Transverse colon (tissue), 4 donors: Measurements from ENCODE around the gene LRRC42. TPM values are rescaled to one million over a fixed set of nuclear protein-coding genes. Genes with fewer than 3 reads are reported as not detected.
A peak's percentile ranks its signal among the peaks of the same experiment; 100 is the strongest.

Source experiments
- DNase-seq: peaks from one replicate; pipeline ENCODE4 v3.0.0-alpha.2; 2019
- H3K27ac ChIP-seq, 4 donors: fragments of 200-600 bp; sonication (generic); 2 replicates each; pipeline ENCODE4 v1.5.1; 2016 to 2018; ENCODE audit warnings: inconsistent platforms in 4 of 4
- H3K27me3 ChIP-seq: fragments of 200-600 bp; sonication (generic); 2 replicates; pipeline ENCODE4 v1.5.1; 2017; ENCODE audit warnings: inconsistent platforms
- H3K36me3 ChIP-seq, 4 donors: fragments of 200-600 bp; sonication (generic); 2 replicates each; pipeline ENCODE4 v1.5.1; 2017 to 2019; ENCODE audit warnings: inconsistent platforms in 4 of 4
- H3K4me1 ChIP-seq, 4 donors: fragments of 200-600 bp; sonication (generic); 2 replicates each; pipeline ENCODE4 v1.5.1; 2017 to 2020; ENCODE audit warnings: inconsistent platforms in 4 of 4
- H3K4me3 ChIP-seq, 4 donors: fragments of 200-600 bp; sonication (generic); 1 replicate in 1 of 4; 2 replicates in 3 of 4; pipeline versions ENCODE4 v1.5.1 to v1.6.1; 2017 to 2019; ENCODE audit warnings: inconsistent platforms in 4 of 4
- H3K9me3 ChIP-seq, 2 donors: fragments of 200-600 bp; sonication (generic); 2 replicates each; pipeline ENCODE4 v1.5.1; 2017 to 2019; ENCODE audit warnings: inconsistent platforms in 2 of 2
- EP300 ChIP-seq: sonication (generic); formaldehyde crosslinking; IDR thresholded peaks from one replicate; pipeline ENCODE4 v1.6.1; 2017; ENCODE audit warnings: antibody characterized with exemption, low read depth
- POLR2A ChIP-seq: fragments of 450-650 bp; IDR thresholded peaks from one replicate; pipeline ENCODE4 v1.6.1; 2016; ENCODE audit warnings: antibody characterized with exemption, mild to moderate bottlenecking, moderate library complexity
- POLR2AphosphoS5 ChIP-seq, 3 donors: sonication (generic); formaldehyde crosslinking; IDR thresholded peaks; one replicate each; pipeline ENCODE4 v1.6.1; 2016; ENCODE audit warnings: antibody characterized with exemption in 3 of 3
- WGBS, 2 donors: methylation state at CpG; one replicate each; pipeline ENCODE4 v1.1.5; 2018; ENCODE audit warnings: low coverage in 1 of 2; 5-methylcytosine and 5-hydroxymethylcytosine counted together
- in situ Hi-C, 4 donors: fragments of 200-750 bp; cut with MboI; loops; one replicate each; pipeline versions ENCODE4 v1.15.0 to v1.15.1; 2017; ENCODE audit warnings: low sequenced_read_pairs in 3 of 4, low pct_ligation_motif_present in 1 of 4, low pct_unique_long_range_greater_than_20kb in 1 of 4
- intact Hi-C: fragments of 100-400 bp; cut with DNase I; formaldehyde crosslinking; loops from one replicate; pipeline ENCODE4 v1.15.1; 2023; ENCODE audit warnings: low total_unique reads
- total RNA-seq, 4 donors: library from RNA; depleted of rRNA; stranded (reverse); fragments of >200 nt; gene quantifications; one replicate each; pipeline ENCODE4 v1.1.0, GENCODE V29; 2016
- TF ChIP-seq, protein P1 (sequence below), 5 experiments: fragments of 200-600 bp in 3 of 5; fragments of 450-650 bp in 2 of 5; sonication (generic) in 3 of 5; IDR thresholded peaks; 1 replicate in 2 of 5; 2 replicates in 3 of 5; pipeline ENCODE4 v1.5.1; 2016 to 2017; ENCODE audit warnings: antibody characterized with exemption in 5 of 5, inconsistent platforms in 3 of 5, mild to moderate bottlenecking in 2 of 5, moderate library complexity in 1 of 5

Gene LRRC42, protein sequence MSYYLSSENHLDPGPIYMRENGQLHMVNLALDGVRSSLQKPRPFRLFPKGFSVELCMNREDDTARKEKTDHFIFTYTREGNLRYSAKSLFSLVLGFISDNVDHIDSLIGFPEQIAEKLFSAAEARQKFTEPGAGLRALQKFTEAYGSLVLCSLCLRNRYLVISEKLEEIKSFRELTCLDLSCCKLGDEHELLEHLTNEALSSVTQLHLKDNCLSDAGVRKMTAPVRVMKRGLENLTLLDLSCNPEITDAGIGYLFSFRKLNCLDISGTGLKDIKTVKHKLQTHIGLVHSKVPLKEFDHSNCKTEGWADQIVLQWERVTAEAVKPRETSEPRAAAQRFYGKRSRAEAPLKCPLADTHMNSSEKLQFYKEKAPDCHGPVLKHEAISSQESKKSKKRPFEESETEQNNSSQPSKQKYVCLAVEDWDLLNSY
- total RNA-seq = 10 to 100 TPM in 3 of 4 donors, 1 to 10 TPM in 1; 4.4 to 24.7 (median 17.5) TPM

DNA sequence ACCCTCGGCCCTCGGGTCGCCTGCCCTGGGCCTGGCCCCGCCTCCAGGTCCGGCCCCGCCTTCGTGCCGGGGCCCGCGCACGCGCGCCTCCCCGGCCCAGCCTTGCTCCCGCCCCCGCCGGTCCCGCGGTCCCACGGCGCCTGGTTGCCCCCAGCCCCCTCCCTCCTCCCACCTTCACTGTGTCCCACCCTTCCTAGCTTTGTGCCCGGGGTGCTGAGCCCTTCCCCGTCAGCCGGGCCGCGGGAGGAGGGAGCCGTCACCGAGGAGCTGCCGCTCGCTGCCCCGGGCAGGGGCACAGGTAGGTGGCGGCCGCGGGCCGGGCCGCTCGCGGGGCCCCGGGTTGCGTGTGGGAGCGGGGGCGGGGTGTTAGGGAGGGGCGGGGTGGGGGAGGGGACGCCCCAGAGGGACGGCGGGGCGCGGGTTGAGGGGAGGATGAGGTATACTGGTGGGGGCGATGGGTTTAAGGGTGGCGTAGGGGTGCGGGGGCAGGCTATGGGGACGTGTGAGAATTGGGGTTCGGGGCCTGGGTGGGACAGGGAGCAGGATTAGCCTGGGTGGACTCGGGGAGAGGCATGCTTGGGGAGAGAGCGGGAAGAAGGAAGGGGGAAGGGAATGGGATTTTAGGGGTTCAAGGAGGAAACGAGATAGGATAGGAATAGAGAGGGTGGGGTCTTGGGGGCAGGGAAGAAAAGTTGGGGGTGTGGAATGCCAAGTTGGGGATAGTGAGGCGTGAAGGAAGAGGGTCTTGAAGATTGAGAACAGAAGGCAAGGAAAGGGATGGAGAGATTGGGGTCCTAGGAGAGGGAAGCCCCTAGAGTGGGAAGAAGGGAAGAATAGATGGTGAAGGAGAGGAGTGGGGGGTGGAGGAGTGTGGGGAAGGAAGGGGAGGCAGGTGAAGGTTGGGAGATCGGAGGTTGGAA lies at the start of gene LRRC42:
Gene LRRC42 (plus strand): TSS at position 99 of the 920 bp plus-strand sequence. CDS start 5,650 bp downstream, outside the sequence.
- Histone ChIP-seq H3K4me1 (peaks cover 10 to 39% (median 19%) of the 10 kb centered on the region in 4 donors), H3K9me3 (no peaks in the 10 kb centered on the region), H3K27me3 (no peaks in the 10 kb centered on the region), H3K4me3 (peak within 1 kb of the TSS; percentile 61 to 95 (median 77)), H3K36me3 (no peaks in the 10 kb centered on the region), H3K27ac (peak within 1 kb of the TSS; percentile 87 to 94 (median 92))
- in situ Hi-C loops = loop anchor here in 1 of 4 donors (25.0 kb wide), 1 partner anchor 91 kb away; no protein-coding TSS in a partner anchor
- intact Hi-C loops = no loop called here
- TF ChIP-seq EP300 = no peak
- TF ChIP-seq, protein P1, sequence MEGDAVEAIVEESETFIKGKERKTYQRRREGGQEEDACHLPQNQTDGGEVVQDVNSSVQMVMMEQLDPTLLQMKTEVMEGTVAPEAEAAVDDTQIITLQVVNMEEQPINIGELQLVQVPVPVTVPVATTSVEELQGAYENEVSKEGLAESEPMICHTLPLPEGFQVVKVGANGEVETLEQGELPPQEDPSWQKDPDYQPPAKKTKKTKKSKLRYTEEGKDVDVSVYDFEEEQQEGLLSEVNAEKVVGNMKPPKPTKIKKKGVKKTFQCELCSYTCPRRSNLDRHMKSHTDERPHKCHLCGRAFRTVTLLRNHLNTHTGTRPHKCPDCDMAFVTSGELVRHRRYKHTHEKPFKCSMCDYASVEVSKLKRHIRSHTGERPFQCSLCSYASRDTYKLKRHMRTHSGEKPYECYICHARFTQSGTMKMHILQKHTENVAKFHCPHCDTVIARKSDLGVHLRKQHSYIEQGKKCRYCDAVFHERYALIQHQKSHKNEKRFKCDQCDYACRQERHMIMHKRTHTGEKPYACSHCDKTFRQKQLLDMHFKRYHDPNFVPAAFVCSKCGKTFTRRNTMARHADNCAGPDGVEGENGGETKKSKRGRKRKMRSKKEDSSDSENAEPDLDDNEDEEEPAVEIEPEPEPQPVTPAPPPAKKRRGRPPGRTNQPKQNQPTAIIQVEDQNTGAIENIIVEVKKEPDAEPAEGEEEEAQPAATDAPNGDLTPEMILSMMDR (IDR thresholded peaks at IDR 0.05) = peak in 1 of 5 experiments; percentile 45
- peak in 2 of 3 donors; percentile 4 to 21 for TF ChIP-seq POLR2AphosphoS5 (IDR thresholded peaks at IDR 0.05)
- peak; percentile 29 for TF ChIP-seq POLR2A
- 4 to 8% methylated on average over 6 to 18 of the region's 58 CpGs for WGBS, 2 donors
- no peak for DNase-seq

DNA sequence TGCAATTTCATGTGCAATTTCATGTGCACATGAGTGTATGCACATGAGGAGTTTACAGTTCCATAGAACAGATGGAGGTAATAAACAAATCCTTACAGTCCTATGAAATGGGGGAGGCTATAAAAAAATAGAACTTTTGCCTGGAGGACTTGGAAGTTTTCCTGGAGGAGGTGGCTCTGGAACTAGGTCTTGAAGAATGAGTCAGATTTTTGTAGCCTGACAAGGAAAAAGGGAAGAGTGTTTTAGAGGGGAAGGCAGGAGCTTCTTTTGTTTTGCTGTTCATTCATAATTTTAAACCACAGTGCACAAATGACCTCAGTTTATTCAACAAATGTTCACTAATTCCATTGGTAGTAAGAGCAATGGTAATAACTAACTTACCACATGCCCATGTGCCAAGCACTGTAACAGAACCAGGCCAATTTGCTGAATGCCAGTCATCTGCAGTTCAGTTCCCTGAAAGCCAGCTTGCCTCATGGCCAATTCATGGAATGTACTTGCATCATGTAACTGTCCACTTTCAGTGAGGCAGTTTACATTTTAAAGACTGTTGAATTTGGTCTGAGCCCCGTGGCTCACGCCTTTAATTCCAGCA lies 49.4 kb upstream of the LRRC42 start:
- no peaks in the 10 kb centered on the region for H3K9me3 ChIP-seq
- intact Hi-C loops = no loop called here
- no peaks in the 10 kb centered on the region for H3K36me3 ChIP-seq
- H3K4me3 ChIP-seq = no peak overlapping the region
- 63% methylated on average over 2 of the region's 2 CpGs; no CpG with 5 or more reads in 1 of the 2 donors for WGBS, 2 donors
- in situ Hi-C loops = no loop called here
- peaks cover 11 to 40% (median 23%) of the 10 kb centered on the region in 4 donors for H3K4me1 ChIP-seq
- H3K27ac ChIP-seq = peak overlapping the region; percentile 30 to 83 (median 73)
- no peak for DNase-seq
- peak in 1 of 3 donors; percentile 35 for TF ChIP-seq POLR2AphosphoS5 (IDR thresholded peaks at IDR 0.05)
- TF ChIP-seq POLR2A = no peak
- no peak for TF ChIP-seq EP300
- H3K27me3 ChIP-seq = no peaks in the 10 kb centered on the region

DNA sequence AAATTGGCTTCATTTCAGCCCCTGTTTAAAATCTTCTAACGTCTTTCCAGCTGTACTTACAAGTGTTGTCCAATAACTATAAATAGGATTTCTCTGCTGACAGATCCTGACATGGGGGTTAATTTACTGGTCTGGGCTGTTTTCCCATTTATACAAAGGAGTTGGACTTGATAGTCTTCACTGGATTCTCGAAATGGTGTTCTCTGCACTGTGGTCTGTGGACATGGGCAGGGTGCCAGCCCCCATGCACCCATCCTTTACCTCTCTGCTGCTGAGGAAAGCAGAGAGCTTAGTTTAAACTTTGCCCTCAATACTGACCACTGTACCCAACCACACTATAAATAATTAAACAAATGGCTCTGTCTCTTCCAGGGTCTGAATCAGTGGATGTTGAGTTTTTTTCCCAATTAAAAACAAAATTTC lies 46.9 kb upstream of the LRRC42 start:
- in situ Hi-C loops = no loop called here
- DNase-seq = peak; percentile 26
- peak overlapping the region in 2 of 4 donors; percentile 5 to 7 for H3K27ac ChIP-seq
- H3K9me3 ChIP-seq = no peaks in the 10 kb centered on the region
- no peak overlapping the region for H3K4me3 ChIP-seq
- intact Hi-C loops = no loop called here
- no peaks in the 10 kb centered on the region for H3K36me3 ChIP-seq
- WGBS, 2 donors = 0 to 8% methylated on average over 2 of the region's 2 CpGs
- TF ChIP-seq POLR2AphosphoS5 (IDR thresholded peaks at IDR 0.05) = no peak
- no peak for TF ChIP-seq POLR2A
- TF ChIP-seq, protein P1 (IDR thresholded peaks at IDR 0.05) = no peak
- no peak for TF ChIP-seq EP300
- no peaks in the 10 kb centered on the region for H3K27me3 ChIP-seq
- H3K4me1 ChIP-seq = peaks cover 11 to 40% (median 23%) of the 10 kb centered on the region in 4 donors

DNA sequence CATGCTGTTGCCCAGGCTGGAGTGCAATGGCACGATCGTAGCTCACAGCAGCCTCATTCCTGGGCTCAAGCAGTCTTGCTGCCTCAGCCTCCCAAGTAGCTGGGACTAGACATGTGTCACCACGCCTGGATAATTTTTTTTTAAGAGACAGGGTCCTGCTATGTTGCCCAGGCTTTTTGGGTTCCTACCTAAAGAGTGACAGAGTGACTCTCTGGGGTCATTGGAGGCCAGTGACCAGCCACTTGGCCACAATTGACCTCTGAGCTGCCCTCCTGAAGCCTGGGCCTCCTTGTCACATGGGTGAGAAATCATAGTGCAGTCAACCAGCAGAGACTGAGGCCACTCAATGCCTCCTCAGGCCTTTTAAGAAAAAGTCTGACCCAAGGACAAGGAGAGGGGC lies 46.4 kb upstream of the LRRC42 start:
- in situ Hi-C loops = no loop called here
- no peaks in the 10 kb centered on the region for H3K9me3 ChIP-seq
- intact Hi-C loops = no loop called here
- TF ChIP-seq POLR2AphosphoS5 (IDR thresholded peaks at IDR 0.05) (no peak), EP300 (no peak), POLR2A (no peak)
- TF ChIP-seq, protein P1 (IDR thresholded peaks at IDR 0.05) = no peak
- peaks cover 11 to 40% (median 23%) of the 10 kb centered on the region in 4 donors for H3K4me1 ChIP-seq
- no peaks in the 10 kb centered on the region for H3K36me3 ChIP-seq
- no peak overlapping the region for H3K4me3 ChIP-seq
- H3K27ac ChIP-seq = no peak overlapping the region
- DNase-seq = no peak
- no peaks in the 10 kb centered on the region for H3K27me3 ChIP-seq
- 68 to 90% methylated on average over 3 of the region's 3 CpGs for WGBS, 2 donors
